ENCODE results near the gene GCA. TPM values are rescaled to one million over a fixed set of nuclear protein-coding genes. Genes with fewer than 3 reads are reported as not detected.

The GCA gene
- total RNA-seq, 4 donors from 2014 or later = 8.2 to 29.0 (median 19.2) TPM

Other genes with a start within 250 kb of the GCA start
- not detected for gene GCG, start 191.9 kb upstream of the GCA start, total RNA-seq
- 1 to 10 TPM; 1.8 to 4.5 (median 2.8) TPM for gene FAP, start 100.7 kb upstream of the GCA start, total RNA-seq
- gene IFIH1, start 25.4 kb upstream of the GCA start, total RNA-seq = 10 to 100 TPM in 3 of 4 donors, 1 to 10 TPM in 1; 8.7 to 20.7 (median 16.2) TPM